Mammary epithelial cell (primary cell): Measurements from ENCODE around the gene DACH2.

ENCODE experiments used
- CTCF ChIP-seq, 2 donors: IDR thresholded peaks in 1 of 2; conservative IDR thresholded peaks in 1 of 2; 2 replicates each; pipeline ENCODE4 v1.5.1; 2011 to 2012; ENCODE audit warnings: inconsistent platforms in 2 of 2, low read length in 2 of 2, mild to moderate bottlenecking in 2 of 2, control low read depth in 1 of 2, low read depth in 1 of 2; ENCODE audit not compliant: insufficient read depth in 1 of 2; ENCODE audit errors: extremely low read depth in 1 of 2
- EZH2 ChIP-seq: IDR thresholded peaks from 2 replicates; pipeline ENCODE4 v1.6.1; 2012; ENCODE audit warnings: low read length, inconsistent platforms, borderline replicate concordance

- no peak for TF ChIP-seq CTCF (conservative IDR thresholded peaks at IDR 0.05 in 1 of 2, IDR thresholded peaks at IDR 0.05 in 1 of 2; ENCODE audit: extremely low read depth in 1 of 2, insufficient read depth in 1 of 2, low read depth in 1 of 2, low read length in 2 of 2)
- TF ChIP-seq EZH2 = no peak
Observed at GRCh38 chrX:86460760-86461159, 312.5 kb downstream of the DACH2 start.
